MCF 10A (cell line): ENCODE results near the gene SRSF4. TPM values are rescaled to one million over a fixed set of nuclear protein-coding genes. Genes with fewer than 3 reads are reported as not detected.

Source experiments
- BruUV-seq: library from RNA; stranded (reverse); fragments of 400-500 nt; replicated peaks from 2 replicates; lab custom pipeline; 2021; lab: Mats Ljungman, UMichigan
- CTCF ChIA-PET: fragments of 300-600 bp; sonication (Branson Sonifier 250); formaldehyde crosslinking; extraction: SDS; loops from one replicate; lab custom pipeline; 2021; ENCODE audit warnings: antibody characterized with exemption, inconsistent platforms; lab: Yijun Ruan, JAX
- POLR2A ChIA-PET: fragments of 300-600, 350-650 bp; sonication (Branson Sonifier 250); formaldehyde crosslinking; extraction: SDS; loops from one replicate; lab custom pipeline; 2020; ENCODE audit warnings: antibody characterized with exemption, inconsistent platforms; lab: Yijun Ruan, JAX
- DNase-seq: peaks from one replicate; pipeline ENCODE4 v3.0.0-alpha.2; 2018; ENCODE audit not compliant: unreplicated experiment
- H3K27ac Mint-ChIP-seq: one replicate; pipeline ENCODE4 v1.8.0; 2022; ENCODE audit warnings: mild to moderate bottlenecking, low read depth, mixed read lengths; ENCODE audit not compliant: unreplicated experiment
- H3K27me3 Mint-ChIP-seq: one replicate; pipeline ENCODE4 v1.8.0; 2022; ENCODE audit warnings: mixed read lengths; ENCODE audit not compliant: insufficient read depth, unreplicated experiment
- H3K36me3 Mint-ChIP-seq: one replicate; pipeline ENCODE4 v1.8.0; 2022; ENCODE audit warnings: mild to moderate bottlenecking, moderate library complexity, mixed read lengths; ENCODE audit not compliant: insufficient read depth, unreplicated experiment
- H3K4me1 Mint-ChIP-seq: one replicate; pipeline ENCODE4 v1.8.0; 2022; ENCODE audit warnings: mixed read lengths; ENCODE audit not compliant: insufficient read depth, unreplicated experiment
- H3K4me3 Mint-ChIP-seq: one replicate; pipeline ENCODE4 v1.8.0; 2022; ENCODE audit warnings: mild to moderate bottlenecking, moderate library complexity, mixed read lengths; ENCODE audit not compliant: unreplicated experiment
- H3K9me3 Mint-ChIP-seq: one replicate; pipeline ENCODE4 v1.8.0; 2022; ENCODE audit warnings: mixed read lengths; ENCODE audit not compliant: unreplicated experiment
- intact Hi-C: fragments of 100-400 bp; cut with micrococcal nuclease; formaldehyde crosslinking; loops from 2 replicates; pipeline ENCODE4 v1.14.1; 2022
- total RNA-seq: library from RNA; stranded (reverse); gene quantifications from 2 replicates; pipeline ENCODE4 v1.2.3, GENCODE V29; 2022
- TF ChIP-seq, protein P1 (sequence below): fragments of 200-600 bp; IDR thresholded peaks from one replicate; pipeline ENCODE4 v1.8.0; 2022; ENCODE audit warnings: antibody characterized with exemption, mild to moderate bottlenecking; ENCODE audit not compliant: unreplicated experiment

SRSF4 gene
- total RNA-seq, 1 experiment from 2014 or later = 95.8 TPM

GRCh38 chr1:29162476-29163138, 19.1 kb downstream of the SRSF4 start:
- intact Hi-C loops = no loop called here
- H3K4me3 Mint-ChIP-seq = no peak overlapping the region
- TF ChIP-seq, protein P1, sequence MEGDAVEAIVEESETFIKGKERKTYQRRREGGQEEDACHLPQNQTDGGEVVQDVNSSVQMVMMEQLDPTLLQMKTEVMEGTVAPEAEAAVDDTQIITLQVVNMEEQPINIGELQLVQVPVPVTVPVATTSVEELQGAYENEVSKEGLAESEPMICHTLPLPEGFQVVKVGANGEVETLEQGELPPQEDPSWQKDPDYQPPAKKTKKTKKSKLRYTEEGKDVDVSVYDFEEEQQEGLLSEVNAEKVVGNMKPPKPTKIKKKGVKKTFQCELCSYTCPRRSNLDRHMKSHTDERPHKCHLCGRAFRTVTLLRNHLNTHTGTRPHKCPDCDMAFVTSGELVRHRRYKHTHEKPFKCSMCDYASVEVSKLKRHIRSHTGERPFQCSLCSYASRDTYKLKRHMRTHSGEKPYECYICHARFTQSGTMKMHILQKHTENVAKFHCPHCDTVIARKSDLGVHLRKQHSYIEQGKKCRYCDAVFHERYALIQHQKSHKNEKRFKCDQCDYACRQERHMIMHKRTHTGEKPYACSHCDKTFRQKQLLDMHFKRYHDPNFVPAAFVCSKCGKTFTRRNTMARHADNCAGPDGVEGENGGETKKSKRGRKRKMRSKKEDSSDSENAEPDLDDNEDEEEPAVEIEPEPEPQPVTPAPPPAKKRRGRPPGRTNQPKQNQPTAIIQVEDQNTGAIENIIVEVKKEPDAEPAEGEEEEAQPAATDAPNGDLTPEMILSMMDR = no peak
- no peak overlapping the region for H3K27ac Mint-ChIP-seq
- H3K36me3 Mint-ChIP-seq = peaks cover 72% of the 10 kb centered on the region
- POLR2A ChIA-PET = interaction anchor here (0.8 kb wide), 1 partner anchor 20 kb away, joined by 3 read pairs; no protein-coding TSS in a partner anchor
- no TSS peak for BruUV-seq
- no peak for DNase-seq
- peaks cover 3% of the 10 kb centered on the region for H3K4me1 Mint-ChIP-seq
- CTCF ChIA-PET = interaction anchor here (1.0 kb wide), 1 partner anchor 44 kb away, joined by 3 read pairs; no protein-coding TSS in a partner anchor
- no peaks in the 10 kb centered on the region for H3K9me3 Mint-ChIP-seq
- no peaks in the 10 kb centered on the region for H3K27me3 Mint-ChIP-seq

GRCh38 chr1:29162025-29162424, 19.7 kb downstream of the SRSF4 start:
- intact Hi-C loops = no loop called here

GRCh38 chr1:29159773-29160172, 21.9 kb downstream of the SRSF4 start:
- peaks cover 2% of the 10 kb centered on the region for H3K4me1 Mint-ChIP-seq
- ChIA-PET CTCF (interaction anchor here (0.7 kb wide), 1 partner anchor 283 kb away, joined by 4 read pairs; no protein-coding TSS in a partner anchor), POLR2A (interaction anchor here (0.6 to 1.7 kb wide), 6 partner anchors 13 to 853 kb away, joined by 3 to 8 read pairs (median 4); partner anchors contain the start of gene SRSF4)
- H3K4me3 Mint-ChIP-seq = no peak overlapping the region
- H3K9me3 Mint-ChIP-seq = no peaks in the 10 kb centered on the region
- no peaks in the 10 kb centered on the region for H3K27me3 Mint-ChIP-seq
- no peak for DNase-seq
- peaks cover 76% of the 10 kb centered on the region for H3K36me3 Mint-ChIP-seq
- no TSS peak for BruUV-seq
- TF ChIP-seq, protein P1 = no peak
- intact Hi-C loops = no loop called here
- H3K27ac Mint-ChIP-seq = no peak overlapping the region

More at GRCh38 chr1:29162025-29162424, 19.7 kb downstream of the SRSF4 start:
- POLR2A ChIA-PET = interaction anchor here (0.8 to 1.4 kb wide), 2 partner anchors 8 to 21 kb away, joined by 3 to 6 read pairs; no protein-coding TSS in a partner anchor
- Mint-ChIP-seq H3K27me3 (no peaks in the 10 kb centered on the region), H3K27ac (no peak overlapping the region), H3K4me3 (no peak overlapping the region), H3K36me3 (peaks cover 72% of the 10 kb centered on the region), H3K4me1 (peaks cover 3% of the 10 kb centered on the region), H3K9me3 (no peaks in the 10 kb centered on the region)
- BruUV-seq = no TSS peak
- CTCF ChIA-PET = no interaction called here
- TF ChIP-seq, protein P1 = no peak
- no peak for DNase-seq

GRCh38 chr1:29157269-29157601, 24.5 kb downstream of the SRSF4 start:
- no peak overlapping the region for H3K4me3 Mint-ChIP-seq
- H3K27ac Mint-ChIP-seq = no peak overlapping the region
- no peak for DNase-seq
- BruUV-seq = no TSS peak
- CTCF ChIA-PET = no interaction called here
- no peaks in the 10 kb centered on the region for H3K4me1 Mint-ChIP-seq
- no peaks in the 10 kb centered on the region for H3K27me3 Mint-ChIP-seq
- TF ChIP-seq, protein P1 = no peak
- intact Hi-C loops = no loop called here
- POLR2A ChIA-PET = interaction anchor here (0.6 to 2.1 kb wide), 3 partner anchors 8 to 23 kb away, joined by 4 to 9 read pairs (median 4); no protein-coding TSS in a partner anchor
- H3K36me3 Mint-ChIP-seq = peaks cover 82% of the 10 kb centered on the region
- no peaks in the 10 kb centered on the region for H3K9me3 Mint-ChIP-seq
